HG03025 (cell line): ENCODE results near the gene LARGE1.

Experiments
- ATAC-seq: cut with Tn5 transposase; IDR thresholded peaks from one replicate; pipeline ENCODE4 v1.9.1; 2021; ENCODE audit warnings: mild to moderate bottlenecking, moderate library complexity; ENCODE audit not compliant: unreplicated experiment, low FRiP score

LARGE1 gene

DNA sequence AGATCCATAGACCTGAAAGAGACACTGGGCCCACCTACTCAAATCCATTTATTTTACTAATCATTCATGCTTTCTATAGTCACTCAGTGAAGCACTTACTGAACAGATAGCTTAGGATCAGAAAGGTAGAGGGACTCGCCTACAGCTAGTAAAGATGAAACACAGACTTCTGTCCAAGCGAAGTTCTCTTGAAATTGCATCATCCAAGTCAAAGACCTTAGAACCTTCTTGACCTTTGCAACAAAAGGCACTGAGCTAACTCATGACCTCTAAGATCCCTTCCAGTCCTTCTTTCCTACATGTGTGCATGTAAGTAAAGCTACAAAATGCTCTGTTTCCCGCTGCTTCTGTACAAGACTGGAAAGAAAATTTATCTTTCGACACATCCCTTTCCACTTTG, 377.6 kb downstream of the LARGE1 start:
- no peak for ATAC-seq

DNA sequence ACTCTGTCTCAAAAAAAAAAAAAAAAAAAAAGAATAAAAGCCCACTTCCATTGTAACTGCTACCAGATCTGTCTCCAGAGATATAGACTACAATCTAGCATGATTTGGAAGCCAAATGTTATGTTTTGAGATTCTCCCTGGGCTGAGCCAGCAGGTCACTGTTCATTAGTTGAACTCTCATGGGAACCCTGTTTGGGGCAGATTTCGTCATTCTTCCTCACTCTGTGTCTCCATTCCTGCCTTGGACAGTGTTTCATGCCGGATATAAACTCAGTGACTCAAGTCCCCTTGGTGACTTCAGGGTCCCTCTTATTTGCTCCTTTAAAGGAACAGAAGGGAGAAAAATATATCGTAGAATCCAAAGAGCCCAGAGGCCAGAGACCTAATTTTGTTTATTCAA, 378.1 kb downstream of the LARGE1 start:
- ATAC-seq = no peak

DNA sequence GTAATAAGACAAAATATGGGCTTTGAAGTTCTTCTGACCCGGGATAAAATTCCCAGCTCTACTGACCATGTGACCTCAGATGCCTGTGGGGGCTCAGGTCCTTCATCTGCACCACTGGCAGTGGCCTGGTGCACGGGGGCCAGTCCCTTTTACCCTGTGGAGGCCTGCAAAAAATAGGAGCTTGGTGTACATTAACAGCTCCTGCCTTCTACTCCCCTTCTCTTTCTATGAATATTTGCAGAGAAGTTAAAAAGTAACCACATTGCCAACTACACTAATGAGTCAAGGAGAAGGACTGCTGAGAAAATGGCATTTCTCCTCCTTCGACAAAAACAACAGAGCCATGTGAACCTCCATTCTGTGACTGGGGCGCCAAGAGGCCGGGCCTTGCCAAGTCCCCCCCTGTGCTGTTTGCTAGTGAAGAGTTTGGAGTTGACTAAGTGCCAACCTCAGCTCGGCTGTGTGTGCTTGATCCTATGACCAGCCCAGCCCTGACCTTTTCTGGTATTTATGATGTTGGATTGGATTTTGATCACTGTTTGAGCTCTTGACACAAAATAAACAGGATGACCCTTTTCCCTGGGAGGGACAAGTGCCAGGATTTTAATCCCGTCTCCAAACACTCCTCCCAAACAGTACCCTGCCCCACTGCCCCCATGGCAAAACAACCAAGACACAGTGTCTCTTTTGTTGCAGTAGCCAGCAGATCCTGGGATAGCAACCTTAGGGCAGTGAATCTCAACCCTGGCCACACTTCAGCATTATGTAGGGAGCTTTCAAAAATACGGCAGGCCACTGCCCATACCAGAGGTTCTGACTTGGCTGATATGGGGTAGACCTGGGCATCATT, 380.1 kb downstream of the LARGE1 start:
- no peak for ATAC-seq

DNA sequence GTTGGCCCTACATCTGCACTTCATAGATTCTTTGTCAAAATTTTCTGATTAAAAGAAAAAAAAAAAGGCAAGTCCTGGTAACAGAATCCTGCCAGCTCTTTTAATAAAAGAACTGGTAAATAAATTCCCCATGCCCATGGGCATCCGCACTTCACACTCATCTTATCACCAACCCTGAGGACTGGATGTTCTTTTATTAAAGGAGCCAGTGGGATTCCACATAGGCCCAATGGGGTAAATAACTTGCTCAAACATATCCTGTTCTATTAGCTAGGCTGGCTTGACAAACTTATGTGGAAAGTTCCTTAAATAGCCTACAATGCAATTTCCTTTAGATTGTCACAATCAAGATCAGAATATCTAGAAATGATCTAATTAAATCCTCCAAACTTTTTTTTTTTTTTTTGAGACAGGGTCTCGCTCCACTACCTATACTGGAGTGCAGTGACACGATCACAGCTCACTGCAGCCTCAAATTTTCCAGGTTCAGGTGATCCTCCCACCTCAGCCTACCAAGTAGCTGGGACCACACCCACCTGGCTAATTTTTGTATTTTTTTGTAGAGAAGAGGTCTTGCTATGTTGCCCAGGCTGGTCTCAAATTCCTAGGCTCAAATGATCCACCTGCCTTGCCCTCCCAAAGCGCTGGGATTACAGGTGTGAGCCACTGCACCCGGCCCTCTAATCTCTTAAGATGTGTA, 380.9 kb downstream of the LARGE1 start:
- no peak for ATAC-seq

DNA sequence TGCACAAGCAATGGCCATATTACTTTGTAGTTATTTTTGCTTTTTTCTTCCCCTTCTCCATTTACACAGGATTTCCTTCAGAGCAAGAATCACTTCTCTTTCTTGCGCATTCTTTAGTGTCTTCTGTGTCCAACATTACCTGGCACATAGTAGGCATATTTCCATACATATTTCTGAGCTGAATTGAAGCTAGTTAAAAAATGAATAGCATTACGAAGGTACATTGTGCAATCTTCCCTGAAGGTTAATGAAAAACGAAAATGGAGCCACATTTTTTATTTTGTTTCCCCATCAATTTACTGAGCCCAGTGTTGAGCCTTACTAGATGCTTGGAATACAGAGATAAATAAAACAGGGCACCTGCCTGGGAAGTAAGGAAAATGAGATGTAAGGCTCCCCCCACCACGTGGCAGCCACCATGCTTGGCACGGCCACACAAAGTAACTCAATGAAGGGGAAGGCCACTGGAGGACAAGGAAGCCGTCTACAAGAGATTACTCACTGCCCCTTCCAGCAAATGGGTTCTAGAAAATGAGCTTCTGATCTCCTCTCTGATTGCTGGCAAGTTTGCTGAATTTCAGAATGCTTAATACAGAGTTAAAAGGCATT, 381.9 kb downstream of the LARGE1 start:
- ATAC-seq = no peak

DNA sequence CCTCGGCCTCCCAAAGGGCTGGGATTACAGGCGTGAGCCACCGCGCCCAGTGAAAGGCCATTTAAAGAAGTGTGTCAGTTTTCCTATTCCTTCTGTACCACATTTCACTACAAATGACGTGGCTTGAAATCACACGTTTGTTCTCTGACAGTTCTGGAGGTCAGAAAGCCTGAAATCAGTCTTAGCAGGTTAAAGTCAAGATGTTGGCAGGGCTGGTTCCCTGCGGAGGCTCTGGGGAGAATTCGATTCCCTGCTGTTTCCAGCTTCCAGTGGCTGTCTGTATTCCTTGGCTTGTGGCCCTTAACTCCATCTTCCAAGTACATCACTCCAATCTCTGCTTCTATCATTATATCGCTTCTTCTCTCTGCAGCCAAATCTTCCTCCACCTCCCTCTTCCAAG, 383.2 kb downstream of the LARGE1 start:
- no peak for ATAC-seq

DNA sequence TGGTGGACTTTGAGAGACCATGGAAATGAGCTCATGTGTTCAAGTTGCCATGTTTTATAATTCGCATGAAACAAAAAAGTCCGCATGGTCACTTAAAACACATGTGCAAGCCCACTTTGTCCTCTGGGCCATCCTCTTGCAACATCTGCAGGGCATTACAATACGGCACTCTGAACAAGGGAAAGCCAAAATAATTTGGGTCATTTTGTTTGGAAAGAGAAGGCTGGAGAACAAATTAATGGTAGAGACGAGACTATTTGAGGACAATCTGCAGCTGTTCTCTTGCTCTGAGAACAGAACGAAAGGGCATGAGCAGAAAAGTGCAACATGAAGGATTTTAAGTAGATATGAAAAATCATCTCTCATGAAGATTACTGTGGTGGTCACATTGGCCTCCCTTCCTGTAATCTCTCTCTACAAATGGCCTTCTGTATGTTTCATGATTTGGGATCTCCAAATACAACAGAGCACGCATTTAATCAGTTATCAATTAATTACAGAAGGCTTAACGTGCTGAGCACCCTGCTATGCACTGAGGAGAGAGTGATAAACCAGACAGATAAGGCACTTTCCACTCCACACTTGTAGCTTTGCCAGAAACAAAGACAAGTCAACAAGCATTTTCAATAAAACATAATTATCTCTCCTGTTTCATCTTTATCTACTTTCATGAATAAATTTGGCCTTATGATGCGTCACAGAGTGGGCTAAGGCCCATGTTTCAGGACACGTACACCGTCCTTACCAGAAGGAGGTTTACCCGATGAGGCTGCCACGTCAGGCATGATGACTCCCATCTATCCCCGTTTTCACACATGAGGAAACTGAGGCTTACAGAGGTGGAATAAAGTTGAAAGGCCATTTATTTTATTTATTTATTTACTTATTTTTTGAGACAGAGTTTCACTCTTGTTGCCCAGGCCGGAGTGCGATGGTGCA, 384.1 kb downstream of the LARGE1 start:
- ATAC-seq = no peak

DNA sequence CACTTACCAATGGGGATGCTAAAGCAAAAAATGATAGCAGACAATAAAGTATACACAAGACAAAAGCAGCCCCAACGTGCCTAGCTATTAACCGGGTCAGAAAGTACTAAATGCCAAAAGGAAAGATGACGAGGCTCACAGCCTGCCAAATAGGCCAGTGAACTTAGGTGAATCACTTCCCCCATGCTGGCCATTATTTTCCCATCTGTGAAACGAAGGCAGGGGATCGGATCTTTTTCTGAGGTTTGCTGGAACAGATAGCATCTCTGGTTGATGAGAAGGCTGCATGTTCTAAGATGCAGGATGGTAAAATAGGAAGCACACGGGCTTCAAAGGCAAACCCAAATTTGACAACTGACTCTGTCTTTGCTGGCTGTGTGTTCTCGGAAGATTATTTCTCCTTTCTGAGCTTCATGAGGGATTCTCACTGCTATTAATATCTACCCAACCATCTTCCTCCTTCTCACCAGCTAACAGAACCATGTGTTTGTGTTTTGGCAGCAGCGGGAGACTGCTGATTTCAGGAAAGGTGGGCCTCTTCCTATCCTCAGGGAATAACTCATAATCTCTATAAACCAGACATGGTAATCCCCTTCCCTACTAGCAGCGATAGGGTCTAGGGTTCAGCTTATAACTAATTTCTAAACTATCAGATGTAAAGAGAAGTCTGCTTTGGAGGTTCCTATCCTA, 390.7 kb downstream of the LARGE1 start:
- ATAC-seq = no peak

DNA sequence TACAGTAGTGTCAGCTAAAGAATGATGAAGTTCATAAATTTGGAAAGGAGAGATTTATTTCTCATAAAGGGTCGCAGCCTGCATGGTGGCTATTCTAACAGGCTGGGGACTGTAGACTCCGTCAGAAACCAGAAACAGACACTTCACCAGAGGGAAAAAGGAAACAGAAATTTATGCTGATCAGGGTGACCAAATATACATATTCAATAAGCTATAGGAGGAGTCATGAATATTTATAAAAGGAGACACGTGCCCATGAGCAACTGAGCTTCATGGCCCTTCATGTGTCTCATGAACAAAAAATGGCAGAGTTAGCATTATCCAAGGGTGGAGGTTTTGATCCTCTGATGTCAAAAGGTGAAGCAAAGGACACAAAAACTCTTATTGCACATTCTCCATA, 392.1 kb downstream of the LARGE1 start:
- no peak for ATAC-seq

DNA sequence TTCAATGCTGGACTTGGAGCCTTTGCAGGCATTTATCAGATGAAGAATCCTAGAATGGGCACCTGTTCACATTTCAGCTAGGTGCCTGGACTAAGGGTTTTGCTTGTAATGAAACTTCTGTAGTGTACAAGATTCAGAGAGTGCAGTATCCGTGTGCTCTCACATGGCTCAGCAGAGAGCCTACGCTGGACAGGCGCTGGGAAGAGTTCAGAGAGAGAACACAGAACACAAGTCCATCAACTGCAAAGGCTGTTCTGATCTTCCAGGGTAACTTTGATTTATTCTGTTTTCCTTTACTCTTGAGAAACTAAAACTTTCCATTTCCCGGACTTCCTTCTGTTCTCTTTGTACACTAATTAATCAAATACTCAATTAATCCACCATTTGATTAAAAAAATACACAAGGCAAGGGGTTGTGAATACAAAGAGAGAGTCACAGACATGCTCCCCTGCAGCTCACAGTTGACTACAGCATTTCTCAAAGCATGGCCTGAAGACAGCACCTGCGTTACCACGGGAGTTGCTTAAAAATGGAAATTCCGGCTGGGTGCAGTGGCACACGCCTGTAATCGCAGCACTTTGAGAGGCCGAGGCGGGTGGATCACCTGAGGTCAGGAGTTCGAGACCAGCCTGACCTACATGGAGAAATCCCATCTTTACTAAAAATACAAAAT, 393.7 kb downstream of the LARGE1 start:
- no peak for ATAC-seq

DNA sequence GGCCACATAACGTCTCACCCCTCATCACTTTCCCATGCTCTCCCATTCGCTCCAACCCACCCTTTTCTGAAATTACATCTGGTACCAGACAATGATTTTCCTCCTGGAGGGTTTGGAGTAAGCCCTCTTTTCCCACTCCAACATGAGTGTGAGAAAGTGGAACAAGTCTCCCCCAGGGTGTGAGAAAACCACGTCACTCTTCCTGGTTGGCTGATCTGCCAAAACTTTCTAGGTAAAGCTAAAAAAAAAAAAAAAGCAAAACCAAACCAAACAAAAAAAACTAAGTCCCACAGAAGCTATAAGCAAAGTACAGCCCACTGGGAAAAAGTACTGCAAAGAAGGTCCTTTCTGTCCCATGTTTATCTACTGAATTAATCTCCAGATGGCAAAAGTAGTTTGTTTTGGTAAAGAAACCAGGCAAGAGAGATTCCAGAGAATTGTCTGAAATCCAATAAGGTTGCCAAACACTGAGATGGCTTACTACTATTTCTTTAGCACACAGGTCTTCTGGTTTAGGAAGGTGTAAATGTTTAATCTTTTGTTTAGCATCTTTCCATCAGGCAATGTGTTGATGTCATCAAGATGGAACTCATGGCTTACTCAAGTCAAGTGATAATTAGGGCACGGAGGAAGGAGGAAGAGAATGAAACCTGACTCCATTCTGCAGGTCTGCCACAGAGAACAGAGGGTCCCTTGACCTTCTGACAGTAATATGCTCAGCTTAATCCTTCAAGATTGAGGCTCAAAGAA, 395.6 kb downstream of the LARGE1 start:
- no peak for ATAC-seq

DNA sequence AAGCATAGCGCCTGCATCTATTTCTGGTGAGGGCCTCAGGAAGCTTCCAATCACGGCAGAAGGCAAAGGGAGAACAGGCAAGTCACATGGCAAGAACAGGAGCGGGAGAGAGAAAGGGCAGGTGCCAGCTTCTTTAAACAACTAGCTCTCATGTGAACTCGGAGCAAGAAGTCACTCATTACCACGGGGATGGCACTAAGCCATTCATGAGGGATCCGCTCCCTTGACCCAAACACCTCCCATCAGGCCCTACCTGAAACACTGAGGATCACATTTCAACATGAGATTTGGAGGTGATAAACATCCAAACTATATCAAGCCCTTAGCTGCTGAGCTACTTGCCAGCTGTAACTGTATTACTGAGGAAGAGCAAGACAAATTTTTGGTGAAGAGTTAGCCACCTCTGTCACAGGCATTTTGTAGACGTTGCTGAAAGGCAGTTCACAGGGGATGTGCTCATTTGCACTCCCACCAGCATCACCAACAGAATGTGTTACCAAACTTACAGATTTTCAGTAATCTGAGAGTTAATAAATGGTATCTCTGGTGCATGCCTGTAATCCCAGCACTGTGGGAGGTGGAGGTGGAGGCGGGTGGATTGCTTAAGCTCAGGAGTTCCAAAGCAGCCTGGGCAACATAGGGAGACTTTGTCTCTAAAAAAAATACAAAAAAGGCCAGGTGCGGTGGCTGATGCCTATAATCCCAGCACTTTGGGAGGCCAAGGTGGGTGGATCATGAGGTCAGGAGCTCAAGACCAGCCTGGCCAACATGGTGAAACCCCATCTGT, 398.2 kb downstream of the LARGE1 start:
- no peak for ATAC-seq

DNA sequence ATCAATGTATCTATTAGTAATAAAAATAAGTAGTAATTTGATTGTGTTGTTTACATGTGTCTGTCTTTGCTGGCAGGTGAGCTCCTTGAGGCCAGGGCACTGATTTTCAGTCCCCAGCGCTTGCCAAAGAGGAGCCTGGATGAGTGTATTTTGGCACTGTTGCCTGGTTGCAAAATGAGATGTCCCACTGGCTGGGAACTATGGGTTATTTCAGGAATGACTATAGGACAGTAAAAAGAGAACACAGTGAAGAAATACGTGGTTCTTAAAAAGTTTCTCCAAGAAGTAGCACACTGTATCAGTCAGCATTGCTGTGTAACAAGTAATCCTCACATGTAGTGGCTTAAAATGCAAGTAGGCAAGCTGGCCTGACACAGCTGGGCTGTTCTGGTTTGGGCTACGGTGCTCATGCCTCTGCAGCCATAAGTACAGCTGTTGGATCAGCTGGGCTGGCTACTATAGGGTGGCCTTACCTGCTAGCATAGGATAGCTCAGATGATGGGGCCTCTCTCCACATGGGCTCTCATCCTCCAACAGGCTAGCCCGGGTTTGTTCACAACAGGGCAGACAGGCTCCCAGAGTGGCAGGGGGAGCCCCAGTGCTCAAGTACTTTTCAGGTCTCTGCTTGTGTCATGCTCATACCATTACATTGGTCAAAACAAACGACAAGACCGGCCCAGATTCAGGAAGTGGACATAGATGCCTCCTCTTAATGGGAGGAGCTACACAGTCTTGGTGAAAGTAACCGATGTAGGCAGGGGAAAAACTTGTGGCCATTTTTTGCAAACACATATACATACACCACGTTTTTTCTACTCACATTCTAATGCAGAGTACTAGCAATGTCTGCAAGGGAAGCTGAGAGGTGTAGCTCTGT, 399.1 kb downstream of the LARGE1 start:
- no peak for ATAC-seq

DNA sequence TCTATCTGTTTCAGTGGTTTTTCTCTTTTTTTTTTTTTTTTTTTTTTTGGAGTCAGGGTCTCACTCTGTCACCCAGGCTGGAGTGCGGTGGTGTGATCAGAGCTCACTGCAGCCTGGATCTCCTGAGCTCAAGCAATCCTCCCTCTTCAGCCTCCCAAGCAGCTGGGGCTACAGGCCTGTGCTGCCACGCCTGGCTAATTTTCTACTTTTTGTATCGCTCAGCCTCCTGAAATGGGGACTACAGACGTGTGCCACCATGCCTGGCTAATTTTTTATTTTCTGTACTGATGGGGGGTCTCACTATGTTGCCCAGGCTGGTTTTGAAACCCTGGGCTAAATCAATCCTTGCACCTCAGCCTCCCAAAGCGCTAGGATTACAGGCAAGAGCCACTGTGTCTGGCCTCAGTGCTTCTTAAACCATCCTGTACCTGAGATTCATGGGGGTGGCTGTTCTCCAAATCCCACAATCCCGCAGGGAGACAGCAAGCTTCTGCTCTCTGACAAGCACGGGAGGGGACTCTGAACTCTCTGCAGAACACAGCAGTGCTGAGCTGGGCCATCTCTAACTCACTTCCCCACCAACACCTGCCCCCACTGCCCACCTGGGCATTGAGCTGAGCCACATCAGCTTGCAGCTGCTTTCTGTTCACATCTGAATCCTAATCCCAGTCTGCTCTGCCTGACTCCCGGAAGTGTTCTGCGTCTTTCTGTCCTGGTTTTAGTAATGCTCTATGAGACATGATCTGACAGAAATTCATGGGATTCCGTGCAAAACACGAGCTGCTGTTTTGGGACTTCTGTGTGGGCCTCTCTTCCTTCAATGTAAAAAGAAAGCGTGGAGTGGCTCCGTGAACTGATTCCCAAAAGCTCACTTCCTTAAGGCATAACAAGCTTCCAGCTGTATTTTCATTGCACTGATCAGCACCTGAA, 400.0 kb downstream of the LARGE1 start:
- no peak for ATAC-seq

DNA sequence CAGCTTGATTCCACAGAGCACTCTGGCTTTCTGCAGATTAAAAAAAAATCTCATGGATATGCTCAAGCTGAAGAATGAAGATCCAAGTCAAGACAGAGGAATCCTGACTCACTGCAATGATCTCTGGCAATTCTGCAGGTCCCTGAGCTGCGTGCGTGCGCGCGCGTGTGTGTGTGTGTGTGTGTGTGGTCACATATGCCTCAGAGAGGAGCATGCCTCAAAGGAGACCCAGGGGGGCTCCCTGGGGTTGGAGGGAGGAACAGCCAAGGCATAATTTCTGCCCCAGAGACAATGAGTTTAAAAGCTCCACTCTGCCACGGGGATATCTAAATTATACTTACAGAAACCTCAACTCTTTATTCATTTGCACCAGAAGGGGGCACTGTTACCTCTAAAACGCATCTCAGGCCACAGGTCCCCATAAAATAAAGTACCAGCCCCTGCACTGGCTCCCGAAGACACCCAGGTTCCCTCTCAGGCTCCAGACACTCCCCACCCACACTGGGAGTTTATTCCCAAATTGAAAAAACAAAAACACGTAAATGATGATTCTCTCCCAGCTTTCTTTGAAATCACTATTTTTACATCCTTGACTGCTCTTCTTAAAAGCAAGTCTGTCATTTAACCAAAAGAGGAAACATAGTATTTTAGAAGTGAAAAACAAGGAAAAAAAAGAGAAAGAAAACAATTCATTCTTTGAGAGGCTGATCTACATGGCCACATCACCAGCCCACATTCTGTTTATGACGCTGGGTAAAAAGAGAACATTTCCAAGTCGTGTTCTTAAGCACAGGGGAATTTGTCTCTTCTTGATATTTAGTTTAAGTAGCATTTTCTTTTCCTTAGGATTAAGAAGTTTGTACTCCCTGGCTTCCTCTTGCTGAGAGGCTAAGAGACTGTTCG, 401.0 kb downstream of the LARGE1 start:
- no peak for ATAC-seq
